HG03175 (cell line): Measurements from ENCODE around the gene SLC8A2.

ENCODE experiments used
- ATAC-seq: cut with Tn5 transposase; IDR thresholded peaks from one replicate; pipeline ENCODE4 v1.9.1; 2021; ENCODE audit warnings: mild to moderate bottlenecking, moderate library complexity; ENCODE audit not compliant: unreplicated experiment

SLC8A2 gene

DNA sequence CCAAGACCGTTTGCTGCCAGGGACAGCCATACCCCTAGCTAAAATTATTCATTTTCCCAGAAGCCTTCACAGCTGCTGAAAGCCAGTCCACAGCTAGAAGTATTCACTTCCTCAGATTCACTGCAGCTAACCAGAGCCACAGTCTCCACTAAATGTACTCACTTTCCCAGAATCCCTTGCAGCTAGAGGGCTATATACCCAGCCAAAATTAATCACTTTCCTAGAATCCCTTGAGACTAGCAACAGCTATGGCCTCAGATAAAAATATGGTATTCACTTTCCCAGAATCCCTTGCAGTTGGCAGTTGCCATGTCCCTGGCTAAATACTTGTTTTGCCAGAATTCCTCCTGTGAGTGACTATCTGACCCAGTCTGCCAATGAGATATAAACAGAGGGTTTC lies 38.6 kb downstream of the SLC8A2 start:
- no peak for ATAC-seq

DNA sequence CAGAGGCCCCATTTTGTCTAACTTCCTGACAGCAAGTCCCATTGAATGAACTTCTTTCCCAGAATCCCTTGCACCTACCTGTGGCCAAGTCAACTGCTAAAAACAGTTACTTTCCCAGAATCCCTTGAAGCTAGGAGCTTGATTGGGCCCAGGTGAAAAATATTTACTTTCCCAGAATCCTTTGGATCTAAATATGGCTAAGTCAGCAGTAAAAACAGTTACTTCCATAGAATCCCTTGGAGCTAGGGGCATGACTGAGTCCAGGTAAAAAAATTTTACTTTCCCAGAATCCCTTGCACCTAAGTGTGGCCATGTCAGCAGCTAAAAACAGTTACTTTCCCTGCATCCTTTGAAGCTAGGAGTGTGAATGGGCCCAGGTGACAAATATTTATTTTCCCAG lies 39.2 kb downstream of the SLC8A2 start:
- no peak for ATAC-seq

DNA sequence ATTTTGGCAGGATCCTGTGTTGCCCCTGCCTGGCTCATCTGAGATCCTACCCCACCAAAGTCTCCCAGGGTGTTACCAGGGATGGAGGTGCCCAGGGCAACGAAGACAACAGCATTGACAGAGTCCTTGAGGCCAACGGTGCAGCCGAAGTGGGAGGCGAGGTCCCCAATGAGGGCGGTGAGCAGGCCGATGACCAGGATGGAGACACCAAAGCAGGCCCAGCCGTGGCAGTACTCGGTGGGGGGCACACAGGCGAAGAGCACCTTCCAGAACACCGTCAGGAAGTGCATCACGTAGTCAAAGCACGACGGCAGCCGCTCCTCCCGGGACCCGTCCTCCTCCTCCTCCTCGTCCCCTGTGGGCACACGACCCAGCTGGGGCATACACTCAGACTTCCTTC lies 39.6 kb downstream of the SLC8A2 start:
- ATAC-seq = no peak

DNA sequence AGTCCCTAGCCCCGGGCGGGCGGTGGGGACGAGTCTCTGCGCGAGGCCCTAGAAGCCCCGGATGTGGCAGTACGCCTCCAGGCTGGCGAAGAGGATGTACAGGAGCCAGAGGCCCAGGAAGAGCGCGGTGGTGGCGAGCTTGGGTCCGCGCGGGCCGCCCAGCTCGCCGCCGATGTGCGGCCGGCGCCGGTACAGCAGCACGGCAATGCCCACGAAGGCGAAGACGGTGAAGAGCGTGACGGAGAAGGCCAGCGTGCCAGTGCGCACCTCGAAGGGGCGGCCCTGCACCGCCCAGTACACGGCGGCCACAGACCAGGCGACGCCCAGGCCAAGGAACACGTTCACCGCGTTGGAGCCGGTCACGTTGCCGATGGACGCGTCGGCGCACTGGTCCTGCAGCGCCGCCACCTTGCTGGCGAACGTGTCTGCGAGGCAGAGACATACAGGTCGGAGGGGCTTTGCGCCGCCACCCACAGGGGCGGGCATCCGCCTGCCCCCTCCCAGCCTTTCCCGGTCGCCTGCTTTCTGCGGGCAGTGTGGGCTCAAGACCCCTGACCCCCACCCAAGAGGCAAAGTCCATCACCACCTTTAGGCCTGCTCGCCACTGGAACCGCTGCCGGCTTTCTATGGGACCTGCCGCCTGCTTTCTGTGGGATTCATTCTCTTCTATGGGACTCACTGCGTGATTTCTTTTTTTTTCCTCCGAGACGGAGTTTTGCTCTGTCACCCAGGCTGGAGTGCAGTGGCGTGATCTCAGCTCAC lies 41.5 kb downstream of the SLC8A2 start:
- ATAC-seq = no peak

DNA sequence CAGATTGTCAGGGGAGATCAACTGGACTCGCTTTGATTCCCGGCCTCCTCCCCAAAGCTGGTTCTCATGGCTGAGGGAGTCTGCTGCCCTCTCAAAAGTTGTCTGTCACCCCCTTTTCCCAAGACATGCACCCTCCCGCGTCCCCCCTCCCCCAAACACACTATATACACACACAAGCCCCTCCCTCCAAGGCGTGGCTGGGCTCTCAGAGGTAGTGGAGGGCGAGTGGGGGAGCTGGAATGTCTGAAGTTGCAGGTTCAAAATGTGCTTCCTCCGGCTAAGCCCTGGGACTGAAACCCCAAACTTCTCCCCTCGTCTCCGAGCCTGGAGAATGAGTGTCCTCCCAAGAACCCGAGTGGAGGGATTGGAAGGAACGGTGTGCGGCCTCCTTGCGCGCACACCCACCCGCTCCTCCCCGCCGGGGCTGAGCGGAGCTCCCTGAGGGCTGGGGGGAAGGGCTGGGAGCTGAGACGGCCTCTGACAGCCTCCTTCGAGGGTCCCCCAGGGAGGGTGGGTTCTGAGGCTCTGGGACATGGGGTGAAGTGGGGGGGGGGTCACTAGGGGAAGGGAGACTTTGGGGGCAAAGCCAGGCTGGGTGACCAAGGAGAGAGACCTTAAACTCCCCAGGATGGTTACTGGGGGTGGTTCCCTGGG lies 42.4 kb downstream of the SLC8A2 start:
- no peak for ATAC-seq

DNA sequence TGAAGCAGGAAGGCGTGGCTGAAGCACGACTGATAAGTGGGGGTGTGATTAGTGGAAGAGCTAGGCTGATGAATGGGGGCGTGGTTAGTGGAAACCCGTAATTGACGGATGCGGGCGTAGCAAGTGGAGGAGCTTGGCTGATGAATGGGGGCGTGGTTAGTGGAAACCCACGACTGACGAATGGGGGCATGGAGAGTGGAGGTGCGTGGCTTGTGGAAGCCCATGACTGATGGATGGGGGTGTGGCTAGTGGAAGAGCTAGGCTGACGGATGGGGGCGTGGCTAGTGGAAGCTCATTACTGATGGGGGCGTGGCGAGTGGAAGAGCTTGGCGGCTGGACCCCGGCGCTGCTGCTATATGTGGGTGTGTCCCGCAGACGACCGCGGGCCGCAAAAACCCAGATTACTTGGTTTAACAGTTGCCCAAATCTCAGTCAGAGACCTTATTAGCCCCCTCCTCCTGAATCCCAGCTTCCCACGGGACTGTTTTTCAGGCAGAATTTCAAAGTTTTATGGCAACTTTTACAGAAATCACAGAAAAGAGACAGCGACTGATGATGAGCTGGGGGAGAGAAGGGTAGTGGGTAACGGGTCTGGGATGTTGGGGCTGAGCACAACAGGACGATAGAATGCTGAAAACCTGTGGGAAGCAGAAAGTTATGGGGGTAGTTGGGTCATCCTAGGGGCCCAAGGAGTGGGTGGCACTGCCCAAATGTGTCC lies 43.4 kb downstream of the SLC8A2 start:
- ATAC-seq = no peak

DNA sequence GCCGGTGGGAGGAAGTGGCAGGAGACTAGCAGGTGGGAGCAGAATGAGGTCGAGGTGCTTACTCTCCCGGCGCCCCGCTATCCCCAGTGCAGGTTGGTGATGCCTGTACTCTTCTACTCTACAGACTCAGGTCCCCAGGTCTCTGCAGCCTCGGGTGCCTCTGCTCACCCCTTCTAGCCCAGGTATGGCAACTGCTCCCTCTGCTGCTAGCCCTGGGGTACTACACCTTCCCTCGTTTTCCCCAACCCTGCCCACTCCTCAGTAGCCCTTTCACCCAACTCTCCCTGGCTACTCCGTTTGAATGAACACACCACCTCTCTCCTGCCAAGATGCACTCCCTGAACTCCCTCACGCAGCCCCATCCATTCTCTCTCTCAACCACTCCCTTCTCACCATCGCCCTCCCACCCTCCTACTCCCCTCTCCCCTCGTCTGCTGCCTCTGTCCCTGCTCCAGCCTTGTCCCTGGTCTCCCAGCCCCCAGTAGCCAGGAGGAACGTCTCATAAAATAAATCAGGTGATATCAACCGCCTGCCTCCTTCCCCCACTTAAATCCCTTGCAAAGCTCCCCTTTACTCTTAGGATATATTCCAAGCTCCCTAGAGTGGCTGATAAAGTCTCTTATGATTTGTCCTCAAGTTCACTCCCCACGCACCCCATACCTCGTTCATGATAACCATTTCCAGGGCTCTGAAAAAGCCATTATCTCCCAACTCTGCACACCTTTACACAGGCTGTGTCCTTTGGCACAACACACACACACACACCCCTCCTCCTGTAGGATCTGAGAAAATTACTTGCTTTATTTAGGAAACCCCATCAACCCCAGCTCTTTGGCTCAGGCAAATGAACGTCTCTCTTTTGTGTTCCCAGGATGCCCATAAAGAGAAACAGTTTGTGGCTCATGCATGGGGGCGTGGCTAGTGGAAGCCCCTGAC lies 44.2 kb downstream of the SLC8A2 start:
- ATAC-seq = no peak

DNA sequence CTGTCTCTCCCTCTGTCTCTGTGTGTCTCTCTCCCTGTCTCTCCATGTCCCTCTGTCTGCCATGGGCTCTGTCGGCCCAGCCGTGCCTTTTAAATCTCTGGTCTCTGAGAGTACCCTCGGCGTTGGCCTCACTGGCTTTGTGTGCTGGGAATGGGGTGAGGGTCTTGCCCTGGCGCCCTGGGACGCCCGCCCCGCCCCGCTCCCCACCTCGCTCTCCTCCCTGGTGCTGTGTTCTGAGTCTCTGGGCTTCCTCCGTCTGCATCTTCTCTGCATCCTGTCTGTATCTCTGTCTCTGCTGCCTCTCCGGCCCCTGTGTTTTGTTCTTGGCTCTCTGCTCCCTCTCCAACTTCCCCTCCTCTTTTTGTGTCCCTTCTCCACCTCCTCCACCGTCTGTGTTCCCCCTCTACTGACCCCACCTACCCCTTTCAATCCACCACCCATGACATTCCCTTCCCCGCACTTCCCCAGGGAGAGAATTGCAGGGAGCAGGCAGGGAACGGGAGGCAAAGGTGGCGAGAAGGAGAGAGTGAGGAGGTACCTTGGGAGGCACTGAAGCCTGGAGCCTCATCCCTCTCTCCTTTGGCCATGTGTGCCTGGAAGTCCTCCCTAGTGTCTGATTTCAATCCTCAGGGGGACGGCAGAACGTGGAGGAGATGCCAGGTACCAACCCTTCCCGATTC lies 48.4 kb downstream of the SLC8A2 start:
- ATAC-seq = no peak

DNA sequence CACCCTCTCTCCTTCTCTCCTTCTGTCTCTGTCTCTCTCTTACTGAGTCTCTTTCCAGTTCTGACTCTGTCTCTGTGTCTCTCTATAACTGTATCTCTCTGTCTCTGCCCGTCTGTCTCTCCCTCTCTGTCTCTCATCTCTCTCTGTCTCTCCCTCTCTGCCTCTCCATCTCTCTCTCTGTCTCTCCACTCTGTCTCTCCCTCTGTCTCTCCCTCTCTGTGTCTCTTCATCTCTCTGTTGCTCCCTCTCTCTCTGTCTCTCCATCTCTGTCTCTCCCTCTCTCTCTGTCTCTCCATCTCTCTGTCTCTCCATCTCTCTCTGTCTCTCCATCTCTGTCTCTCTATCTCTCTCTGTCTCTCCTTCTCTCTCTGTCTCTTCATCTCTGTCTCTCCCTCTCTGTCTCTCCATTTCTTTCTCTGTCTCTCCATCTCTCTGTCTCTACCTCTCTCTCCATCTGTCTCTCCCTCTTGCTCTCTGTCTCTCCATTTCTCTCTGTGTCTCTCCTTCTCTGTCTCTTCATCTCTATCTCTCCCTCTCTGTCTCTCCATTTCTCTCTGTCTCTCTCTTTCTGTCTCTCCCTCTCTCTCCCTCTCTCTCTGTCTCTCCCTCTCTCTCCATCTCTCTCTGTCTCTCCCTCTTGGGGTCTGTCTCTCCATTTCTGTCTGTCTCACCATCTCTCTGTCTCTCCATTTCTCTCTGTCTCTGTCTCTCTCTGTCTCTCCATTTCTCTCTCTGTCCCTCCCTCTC lies 49.1 kb downstream of the SLC8A2 start:
- ATAC-seq = no peak

DNA sequence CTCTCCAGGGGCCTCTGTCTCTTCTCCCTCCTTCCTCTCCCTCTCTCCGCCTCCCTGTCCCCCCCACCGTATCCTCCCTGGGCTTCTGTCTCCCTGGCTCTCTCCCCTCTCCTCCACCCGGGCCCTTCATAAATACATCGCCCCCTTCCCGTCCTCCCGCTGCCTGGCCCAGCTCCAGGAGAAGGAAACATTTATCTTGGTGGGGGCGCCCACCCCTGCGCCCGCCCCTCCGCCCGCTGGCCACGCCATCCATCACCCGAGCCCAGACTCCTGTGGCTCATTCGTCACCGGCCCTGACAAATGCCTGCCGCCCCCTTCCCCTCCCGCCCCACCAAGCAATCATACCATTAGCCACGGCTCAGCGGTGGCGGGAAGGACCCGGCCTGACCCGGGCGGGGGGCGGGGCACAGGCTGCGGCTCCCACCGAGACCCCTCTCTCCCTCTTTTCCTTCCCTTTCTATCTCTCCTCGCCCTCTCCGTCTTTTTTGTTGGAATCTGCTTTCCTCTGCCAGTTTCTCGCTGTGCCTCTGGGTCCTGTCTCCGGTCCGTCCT lies 49.8 kb downstream of the SLC8A2 start:
- no peak for ATAC-seq

DNA sequence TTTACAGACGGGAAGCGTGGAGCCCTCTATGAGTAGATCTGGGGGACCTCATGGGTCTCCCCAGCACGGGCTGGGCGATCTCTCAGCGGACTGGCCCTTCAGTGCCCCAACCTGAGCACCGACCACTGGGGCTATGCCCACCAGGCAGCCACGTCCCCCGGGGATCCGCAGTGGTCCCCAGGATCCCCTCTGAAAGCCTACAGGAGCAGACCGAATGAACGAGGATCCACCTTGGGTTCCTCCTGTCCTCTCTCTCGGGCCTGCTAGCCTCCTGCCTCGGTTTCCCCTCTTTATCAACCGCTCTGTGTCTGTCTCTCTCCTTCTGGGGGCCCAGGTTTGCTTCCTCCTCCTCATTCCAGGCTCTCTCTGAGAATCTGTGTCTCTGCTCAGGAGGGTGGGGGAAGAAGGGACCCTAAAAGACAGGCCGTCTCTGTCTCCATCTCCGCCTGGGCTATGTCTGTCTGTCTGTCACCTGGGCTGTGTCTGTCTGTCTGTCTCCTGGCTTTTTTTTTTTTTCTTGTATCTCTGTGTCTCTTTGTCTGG lies 50.4 kb downstream of the SLC8A2 start:
- no peak for ATAC-seq

DNA sequence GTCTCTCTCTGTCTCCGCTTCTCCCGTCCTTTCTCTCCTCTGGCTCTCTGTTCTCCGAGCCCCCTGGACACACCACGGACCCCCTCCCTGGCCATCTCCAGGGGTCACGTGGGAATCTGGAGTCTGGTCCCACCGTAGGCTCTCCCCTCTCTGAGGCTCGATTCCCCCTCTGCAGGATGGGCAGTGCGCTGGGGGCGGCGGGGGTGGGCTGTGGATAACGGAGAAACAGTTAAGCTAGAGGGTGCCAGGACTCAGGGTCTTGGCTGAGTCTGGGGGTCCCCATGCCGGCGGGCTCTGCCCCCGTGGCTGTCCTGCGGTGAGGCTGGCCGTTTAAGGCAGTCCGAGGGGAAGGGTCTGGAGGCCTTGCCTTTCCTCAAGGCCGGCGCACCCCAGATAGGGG lies 51.9 kb downstream of the SLC8A2 start:
- no peak for ATAC-seq

DNA sequence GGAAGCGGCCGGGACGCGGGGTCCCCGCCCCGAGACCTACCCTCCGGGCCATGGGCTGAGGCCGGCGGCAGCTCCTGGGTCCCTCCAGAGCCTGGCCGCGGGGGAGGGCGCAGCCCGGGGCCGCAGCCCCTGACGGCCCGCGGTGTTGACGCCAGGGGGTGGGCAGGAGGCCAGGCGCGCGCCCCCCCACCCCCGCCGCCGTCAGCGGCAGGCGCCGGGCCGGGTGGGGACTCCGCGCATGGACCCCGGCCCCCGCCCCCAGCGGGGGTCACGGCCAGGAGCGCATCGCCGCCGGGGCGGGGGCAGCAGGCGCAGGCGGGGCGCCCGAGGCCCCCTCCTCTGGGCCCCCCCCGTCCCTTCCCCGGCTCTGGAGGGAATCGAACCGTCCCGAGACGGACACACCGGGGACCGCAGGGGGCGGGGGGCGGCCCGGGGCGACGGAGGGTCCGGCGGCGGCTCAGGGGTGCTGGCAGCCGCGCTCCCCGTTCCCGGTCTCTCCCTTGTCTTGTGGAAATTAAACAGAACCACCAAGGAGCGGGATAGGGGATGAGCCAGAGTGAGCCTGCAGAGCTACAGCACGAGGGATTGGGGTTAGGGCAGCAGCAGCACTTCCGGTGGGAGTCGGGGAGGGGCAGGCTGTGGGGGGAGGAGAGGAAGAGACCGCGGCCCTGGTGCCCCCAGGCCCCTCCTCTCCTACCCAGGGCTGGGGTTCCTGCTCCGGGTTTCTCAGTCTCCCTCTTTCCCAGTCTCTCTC lies 52.5 kb downstream of the SLC8A2 start, which contains the start of gene MEIS3:
MEIS3 (minus strand) TSS at position 498 of the 754 bp plus-strand sequence; CDS start at position 52, 446 bp downstream.
- no peak for ATAC-seq

DNA sequence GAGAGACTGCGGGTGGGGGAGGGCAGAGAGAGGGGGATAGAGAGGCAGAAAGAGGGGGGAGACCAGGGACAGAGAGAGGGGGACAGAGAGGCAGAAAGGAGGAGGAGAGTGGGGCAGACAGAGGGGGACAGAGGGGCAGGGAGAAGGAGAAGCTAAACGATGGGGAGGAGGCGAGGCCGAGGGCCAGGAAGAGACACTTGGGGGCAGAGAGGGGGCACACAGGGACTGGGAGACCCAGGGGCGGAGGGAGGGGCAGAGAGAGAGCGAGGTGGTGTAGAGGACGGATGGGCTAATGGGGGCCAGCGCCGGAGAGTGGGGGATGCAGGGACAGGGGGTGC lies 53.0 kb downstream of the SLC8A2 start:
- ATAC-seq = no peak

DNA sequence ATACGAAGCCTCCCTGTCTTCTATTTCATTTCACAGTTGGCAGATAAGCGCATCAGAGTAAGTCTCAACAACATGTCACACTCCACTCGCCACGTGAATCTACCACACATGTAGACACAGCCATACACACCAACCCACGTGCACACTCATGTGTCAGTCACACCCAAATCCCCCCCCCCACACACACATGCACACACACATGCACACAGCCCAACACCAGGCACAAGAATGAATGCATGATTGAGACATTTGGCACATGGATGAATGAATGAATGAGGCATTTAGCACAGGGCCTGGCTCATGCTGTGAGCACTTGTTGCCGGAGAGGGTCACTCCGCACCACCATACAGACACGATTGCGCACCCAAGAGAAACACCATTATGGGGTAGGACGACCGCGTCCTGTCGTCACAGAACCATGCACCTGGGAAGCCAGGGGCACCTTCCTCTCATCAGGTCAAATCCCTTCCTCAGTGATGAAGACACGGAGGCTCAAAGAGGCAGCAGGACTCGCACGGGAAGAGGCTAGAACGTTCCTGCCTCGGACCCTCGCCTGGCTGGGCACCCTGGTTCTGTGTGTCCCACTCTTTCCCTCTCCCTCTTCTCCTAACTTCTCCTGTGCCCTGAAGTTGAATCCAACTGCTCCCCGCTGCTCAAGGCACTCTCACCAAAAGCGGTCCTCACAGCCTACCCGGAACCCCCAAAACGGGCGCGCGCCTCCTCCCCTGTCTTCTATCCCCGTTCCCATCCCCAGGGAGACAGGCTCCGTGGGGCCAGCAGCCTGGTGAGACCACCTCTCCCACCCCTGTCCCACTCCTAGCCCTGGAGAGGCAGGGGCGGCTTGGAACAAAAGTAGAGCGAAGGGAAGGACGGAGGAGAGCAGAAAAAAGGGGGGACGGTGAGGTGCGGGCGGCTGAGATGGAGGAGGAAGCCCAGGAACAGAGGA lies 53.7 kb downstream of the SLC8A2 start:
- no peak for ATAC-seq

DNA sequence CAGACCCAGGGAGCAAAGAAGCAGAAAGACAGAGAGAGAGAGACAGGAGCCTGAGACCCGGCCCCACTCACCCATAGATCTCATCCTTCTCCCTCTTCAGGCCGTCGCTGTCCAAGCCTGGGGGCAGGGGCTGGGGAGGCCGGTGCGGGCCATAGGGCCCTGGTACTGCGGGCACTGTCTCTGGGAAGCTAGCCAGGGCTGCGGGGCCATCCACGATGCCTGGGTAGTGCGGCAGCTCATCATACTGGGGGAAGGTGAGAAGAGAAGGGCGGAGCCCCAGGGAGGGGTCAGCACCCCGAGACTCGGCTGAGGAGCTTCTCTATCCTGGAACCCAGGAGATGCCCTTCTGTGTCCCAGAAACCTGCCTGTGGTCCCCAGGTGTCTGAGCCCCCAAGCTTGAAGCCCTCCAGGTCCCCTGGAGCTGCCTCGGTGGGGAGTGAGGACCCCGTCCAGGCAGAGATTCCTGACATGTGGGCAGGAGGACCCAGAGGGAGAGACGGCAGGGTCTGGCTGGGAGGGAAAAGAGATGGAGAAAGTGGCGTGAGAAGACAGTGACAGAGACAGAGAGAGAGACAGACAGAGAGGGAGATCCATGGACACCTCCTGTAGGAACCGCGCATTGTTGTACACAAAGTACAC lies 54.5 kb downstream of the SLC8A2 start:
- ATAC-seq = no peak

DNA sequence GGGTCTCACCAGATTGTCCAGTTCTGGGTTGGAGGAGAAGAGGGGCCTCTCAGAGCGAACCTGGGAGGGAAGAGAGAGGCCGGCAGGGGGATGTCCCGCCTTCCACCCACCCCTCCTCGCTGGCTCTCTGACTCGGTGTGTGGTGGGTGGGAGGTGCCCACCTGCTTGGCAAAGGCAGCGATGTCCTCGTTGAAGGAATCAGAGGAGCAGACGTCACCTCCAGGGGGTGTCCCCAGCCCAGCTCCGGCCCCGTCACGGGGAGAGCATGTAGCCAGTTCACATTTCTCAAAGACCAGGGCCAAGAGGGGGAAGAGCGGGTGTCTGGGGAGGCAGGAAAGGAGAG lies 55.1 kb downstream of the SLC8A2 start:
- ATAC-seq = no peak
